Measurements from ENCODE around the gene MEIOSIN. TPM values are rescaled to one million over a fixed set of nuclear protein-coding genes. Genes with fewer than 3 reads are reported as not detected.

MEIOSIN gene
- total RNA-seq, 8 experiments from 2014 or later = 0.09 to 0.24 TPM; not detected in 6

DNA sequence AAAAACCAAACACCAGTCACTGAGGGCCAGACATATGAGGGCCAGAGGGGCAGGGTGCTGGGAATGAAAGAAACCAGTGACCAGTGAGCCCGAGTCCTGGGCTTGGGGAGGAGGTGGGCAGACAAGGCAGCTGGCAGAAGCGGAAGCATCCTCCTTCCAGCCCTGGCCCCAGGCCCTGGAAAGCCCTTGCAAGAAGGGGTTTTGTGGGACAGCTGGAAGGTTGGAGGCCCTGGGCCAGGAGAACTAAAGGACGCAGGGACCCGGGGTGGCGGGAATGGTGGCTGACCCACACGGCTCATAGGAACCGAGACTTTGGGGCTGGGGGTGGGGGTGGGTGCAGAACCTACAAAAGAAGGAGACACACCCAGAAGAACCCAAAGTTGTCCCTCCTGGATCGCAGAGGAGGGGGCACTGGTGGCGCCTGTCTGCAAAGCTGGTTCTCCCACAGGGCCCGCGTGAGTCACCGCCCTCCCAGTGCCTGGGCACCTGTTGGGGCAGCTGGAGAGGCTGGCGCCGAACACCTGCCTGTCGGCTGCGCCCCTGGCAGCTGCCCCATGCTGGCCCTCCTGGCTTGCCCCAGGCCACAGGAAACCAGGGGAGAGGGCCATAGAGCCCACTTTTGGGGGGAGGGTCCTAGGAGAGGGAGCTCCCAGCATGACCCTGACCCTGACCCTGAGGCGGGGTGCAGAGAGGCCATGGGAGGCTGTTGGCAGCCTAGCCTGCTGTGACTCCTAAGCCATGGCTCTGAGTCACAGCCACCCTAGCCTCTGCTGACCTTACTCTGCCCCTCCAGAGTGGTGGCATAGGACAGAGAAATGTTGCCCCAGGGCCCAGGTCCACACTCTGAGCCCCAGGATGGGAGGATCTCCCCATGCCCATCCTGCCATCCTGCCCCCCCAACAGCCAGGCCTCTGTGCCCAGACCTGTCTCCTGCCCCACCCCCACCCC is 48.2 kb downstream of the MEIOSIN start:
- 70 to 86% (median 80%) methylated on average over 1 to 2 of the region's 17 CpGs; no CpG with 5 or more reads in 7 of the 10 experiments for WGBS, 10 experiments
- peak in 3 of 8 experiments; percentile 2 to 7 (median 6) for ATAC-seq (replicated peaks in 6 of 8)
- in situ Hi-C loops (cut with MboI; ENCODE audit: low pct_unique_long_range_greater_than_20kb in 2 of 9, low sequenced_read_pairs in 9 of 9, unreplicated experiment in 9 of 9) = no loop called here
- H3K4me3 ChIP-seq = no peak overlapping the region
- H3K4me1 ChIP-seq (replicated peaks in 1 of 2) = peaks cover 2 to 11% of the 10 kb centered on the region in 2 donors
- H3K27ac ChIP-seq = no peak overlapping the region

DNA sequence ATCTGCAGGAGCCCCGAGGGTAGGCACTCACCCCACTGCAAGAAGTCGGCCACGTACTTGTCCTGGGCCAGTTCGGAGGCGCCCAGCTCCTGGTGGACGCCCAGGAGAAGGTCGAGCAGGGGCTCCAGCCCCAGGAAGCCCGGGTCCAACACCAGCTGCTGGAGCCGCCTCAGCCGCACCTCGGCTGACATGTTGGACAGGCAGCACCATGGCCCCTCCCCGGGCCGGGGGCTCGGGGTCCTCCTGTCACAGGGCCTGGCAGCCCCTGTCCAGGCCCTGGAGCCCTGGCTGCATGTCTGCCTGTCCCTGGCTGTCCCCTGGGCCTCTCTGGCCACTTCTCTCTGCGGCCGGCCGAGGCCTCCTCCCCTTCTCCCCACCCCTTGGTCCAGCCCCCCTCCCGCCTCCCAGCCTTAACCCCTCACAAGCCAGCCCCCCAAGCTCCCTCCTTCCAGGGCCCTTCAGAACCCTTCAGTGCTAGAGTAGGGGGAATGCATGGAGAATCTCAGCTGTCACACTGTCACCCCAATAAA is 49.0 kb downstream of the MEIOSIN start, which contains the start of gene DMPK:
Gene DMPK (minus strand): TSS at position 329 of the 530 bp plus-strand sequence. CDS start 138 bp downstream, at position 191.
- peak in 6 of 8 experiments; percentile 5 to 47 (median 16) for ATAC-seq (replicated peaks in 6 of 8)
- Histone ChIP-seq H3K27ac (no peak within 1 kb of the TSS), H3K4me3 (no peak within 1 kb of the TSS), H3K4me1 (replicated peaks in 1 of 2) (peaks cover 2 to 11% of the 10 kb centered on the region in 2 donors)
- in situ Hi-C loops (cut with MboI; ENCODE audit: low pct_unique_long_range_greater_than_20kb in 2 of 9, low sequenced_read_pairs in 9 of 9, unreplicated experiment in 9 of 9) = no loop called here
- no CpG with 5 or more reads among the region's 18 CpGs for WGBS, 10 experiments

DNA sequence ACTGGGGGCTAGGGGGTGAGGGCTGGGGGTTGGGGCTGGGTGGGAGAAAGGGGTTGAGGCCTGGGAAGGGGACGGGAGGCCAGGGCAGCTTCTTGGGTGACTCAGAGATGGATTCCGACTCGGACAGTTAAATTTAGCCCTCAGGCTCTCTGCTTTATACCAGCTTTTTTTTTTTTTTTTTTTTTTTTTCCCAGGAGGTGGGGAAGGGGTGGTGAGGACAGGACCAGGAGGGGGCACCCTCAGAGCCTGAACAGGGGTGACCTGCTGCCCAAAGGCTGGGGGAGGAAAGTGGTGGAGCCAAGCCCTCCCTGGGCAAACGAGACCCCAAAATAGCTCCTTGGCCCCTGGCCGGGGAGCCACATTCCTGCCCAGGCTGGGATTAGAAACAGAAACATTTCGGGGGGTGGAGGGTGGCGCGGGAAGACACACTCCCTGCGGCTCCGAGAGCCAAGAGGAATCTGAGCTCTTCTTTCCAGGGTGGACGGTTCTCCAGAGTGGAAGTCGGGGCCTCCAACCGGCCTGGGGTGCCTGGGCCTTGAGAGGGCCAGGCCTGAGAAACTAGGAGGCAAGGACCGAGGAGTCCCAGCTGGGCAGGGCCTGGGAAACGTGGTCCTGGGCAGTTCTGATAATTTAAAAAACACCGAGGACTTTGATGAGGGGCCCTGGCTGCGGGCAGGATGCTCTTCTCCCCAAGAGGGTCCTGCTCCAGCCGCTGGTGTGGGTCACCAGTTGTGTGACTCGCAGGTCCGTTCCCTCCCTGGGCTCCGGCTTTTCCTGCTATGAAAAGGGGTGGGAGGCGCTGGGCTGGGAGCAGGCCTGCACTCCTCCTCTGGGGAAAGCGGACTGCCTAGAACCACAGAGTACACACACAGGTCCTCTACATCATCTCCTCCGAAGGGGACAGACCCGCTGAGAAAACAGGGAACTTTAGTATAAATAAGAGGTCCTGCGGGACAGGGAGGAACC is 49.9 kb downstream of the MEIOSIN start:
- peak in 5 of 8 experiments; percentile 3 to 61 (median 49) for ATAC-seq (replicated peaks in 6 of 8)
- Histone ChIP-seq H3K27ac (no peak overlapping the region), H3K4me1 (replicated peaks in 1 of 2) (peaks cover 2 to 11% of the 10 kb centered on the region in 2 donors), H3K4me3 (no peak overlapping the region)
- in situ Hi-C loops (cut with MboI; ENCODE audit: low pct_unique_long_range_greater_than_20kb in 2 of 9, low sequenced_read_pairs in 9 of 9, unreplicated experiment in 9 of 9) = no loop called here
- 9 to 80% (median 70%) methylated on average over 2 to 9 of the region's 26 CpGs; no CpG with 5 or more reads in 6 of the 10 experiments for WGBS, 10 experiments

DNA sequence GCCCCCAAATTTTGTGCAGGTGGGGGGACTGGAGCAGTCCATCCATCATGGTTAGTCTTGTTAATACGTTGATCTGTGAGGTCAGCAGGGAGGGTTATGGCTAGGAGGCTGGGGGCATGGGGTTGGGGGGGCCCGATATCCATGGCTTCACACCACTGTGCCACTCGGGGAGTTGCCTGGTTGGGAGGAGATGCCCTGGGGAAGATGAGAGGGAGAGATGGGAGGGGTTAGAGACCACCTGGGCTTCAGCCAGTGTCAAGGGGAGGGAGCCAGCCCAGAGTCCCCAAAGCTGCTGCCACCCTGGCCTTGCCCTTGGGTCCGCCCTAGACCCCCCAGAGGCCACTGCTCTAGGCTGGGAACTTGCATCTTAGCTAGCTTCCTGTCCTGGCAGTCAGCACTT is 50.9 kb downstream of the MEIOSIN start:
- Histone ChIP-seq H3K4me3 (no peak overlapping the region), H3K27ac (no peak overlapping the region), H3K4me1 (replicated peaks in 1 of 2) (peaks cover 0 to 8% of the 10 kb centered on the region in 2 donors)
- in situ Hi-C loops (cut with MboI; ENCODE audit: low pct_unique_long_range_greater_than_20kb in 2 of 9, low sequenced_read_pairs in 9 of 9, unreplicated experiment in 9 of 9) = no loop called here
- WGBS, 10 experiments = 0 to 80% methylated on average over 1 of the region's 4 CpGs; no CpG with 5 or more reads in 8 of the 10 experiments
- no peak for ATAC-seq (replicated peaks in 6 of 8)

DNA sequence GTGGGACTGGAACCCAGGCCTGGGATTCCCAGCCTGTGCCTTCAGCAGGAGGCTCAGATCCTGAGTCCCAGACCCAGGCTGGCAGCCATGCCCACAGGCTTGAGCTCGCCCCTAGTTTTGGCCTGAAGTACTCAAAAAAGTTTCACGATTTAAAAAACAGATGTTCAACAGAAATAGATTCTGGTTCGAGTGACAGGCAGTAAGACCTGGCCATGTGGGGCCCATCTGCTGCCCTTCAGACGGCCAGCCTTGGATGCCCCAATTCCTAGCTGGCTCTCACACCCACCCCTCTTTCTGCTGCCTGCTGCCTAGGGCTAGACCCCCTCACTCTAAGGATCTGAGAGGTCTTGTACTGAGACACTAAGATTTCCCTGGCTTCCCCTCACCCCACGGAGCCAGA is 51.9 kb downstream of the MEIOSIN start:
- H3K4me3 ChIP-seq = no peak overlapping the region
- in situ Hi-C loops (cut with MboI; ENCODE audit: low pct_unique_long_range_greater_than_20kb in 2 of 9, low sequenced_read_pairs in 9 of 9, unreplicated experiment in 9 of 9) = no loop called here
- peaks cover 0 to 8% of the 10 kb centered on the region in 2 donors for H3K4me1 ChIP-seq (replicated peaks in 1 of 2)
- WGBS, 10 experiments = 47 to 100% (median 81%) methylated on average over 1 to 3 of the region's 5 CpGs; no CpG with 5 or more reads in 4 of the 10 experiments
- no peak for ATAC-seq (replicated peaks in 6 of 8)
- no peak overlapping the region for H3K27ac ChIP-seq

DNA sequence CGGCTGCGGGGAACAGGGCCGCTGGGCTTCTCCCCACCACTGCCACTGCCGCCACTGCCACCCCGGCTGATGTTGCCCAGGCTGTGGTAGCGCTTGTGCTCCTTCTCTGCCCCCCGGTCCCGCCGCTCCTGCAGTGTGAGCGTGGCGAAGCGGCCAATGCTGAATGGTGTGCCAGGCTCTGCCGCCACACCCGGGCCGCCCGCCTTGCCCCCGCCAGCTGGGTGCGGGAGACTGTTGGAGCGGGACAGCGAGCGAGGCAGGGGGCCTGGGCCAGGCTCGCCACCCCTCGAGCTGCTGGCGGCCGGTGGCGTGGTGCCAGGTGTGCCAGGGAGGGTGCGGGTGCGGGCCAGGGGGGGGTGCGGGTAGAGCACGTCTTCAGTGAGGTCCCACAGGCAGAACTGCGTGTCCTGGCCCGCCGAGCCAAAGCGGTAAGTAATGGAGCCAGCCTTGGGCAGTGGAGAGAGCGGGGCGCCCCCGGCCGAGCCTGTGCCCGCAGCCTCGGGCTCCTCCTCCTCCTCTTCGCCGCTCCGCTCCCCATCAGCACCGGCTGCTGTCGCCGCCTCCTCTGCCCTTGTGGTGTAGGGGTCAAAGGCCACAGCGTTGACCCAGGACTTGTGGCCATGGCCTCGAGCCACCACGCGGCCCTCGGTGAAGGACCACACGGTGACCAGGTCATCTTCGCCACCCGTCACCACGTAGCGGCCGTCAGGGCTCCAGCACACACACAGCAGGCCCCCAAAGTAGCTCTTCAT is 52.7 kb downstream of the MEIOSIN start:
- no peak overlapping the region for H3K27ac ChIP-seq
- ATAC-seq (replicated peaks in 6 of 8) = peak in 2 of 8 experiments; percentile 5 to 9
- no peak overlapping the region for H3K4me3 ChIP-seq
- 90 to 100% (median 98%) methylated on average over 5 to 13 of the region's 57 CpGs; no CpG with 5 or more reads in 6 of the 10 experiments for WGBS, 10 experiments
- in situ Hi-C loops (cut with MboI; ENCODE audit: low pct_unique_long_range_greater_than_20kb in 2 of 9, low sequenced_read_pairs in 9 of 9, unreplicated experiment in 9 of 9) = no loop called here
- H3K4me1 ChIP-seq (replicated peaks in 1 of 2) = peaks cover 0 to 9% of the 10 kb centered on the region in 2 donors

DNA sequence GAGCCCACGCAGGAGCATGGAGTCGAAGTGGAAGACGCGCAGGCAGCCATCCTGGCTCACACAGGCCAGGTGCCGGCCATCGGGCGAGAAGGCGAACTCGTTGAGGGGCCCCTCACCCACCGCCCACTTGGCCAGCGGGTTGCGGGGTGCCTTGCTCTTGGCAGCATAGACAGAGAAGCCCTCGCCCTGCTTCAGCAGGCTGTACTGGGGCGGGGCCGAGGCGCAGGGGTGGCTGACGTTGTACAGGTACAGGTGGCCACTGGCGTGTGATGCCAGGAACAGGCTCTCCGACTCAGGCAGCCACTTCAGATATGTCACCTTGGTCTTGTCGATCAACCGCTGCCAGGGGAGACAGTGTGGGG is 53.3 kb downstream of the MEIOSIN start:
- 60 to 100% (median 90%) methylated on average over 1 to 8 of the region's 21 CpGs; no CpG with 5 or more reads in 7 of the 10 experiments for WGBS, 10 experiments
- in situ Hi-C loops (cut with MboI; ENCODE audit: low pct_unique_long_range_greater_than_20kb in 2 of 9, low sequenced_read_pairs in 9 of 9, unreplicated experiment in 9 of 9) = no loop called here
- H3K4me1 ChIP-seq (replicated peaks in 1 of 2) = peaks cover 3 to 14% of the 10 kb centered on the region in 2 donors
- peak in 2 of 8 experiments; percentile 1 to 3 for ATAC-seq (replicated peaks in 6 of 8)
- H3K27ac ChIP-seq = no peak overlapping the region
- no peak overlapping the region for H3K4me3 ChIP-seq

DNA sequence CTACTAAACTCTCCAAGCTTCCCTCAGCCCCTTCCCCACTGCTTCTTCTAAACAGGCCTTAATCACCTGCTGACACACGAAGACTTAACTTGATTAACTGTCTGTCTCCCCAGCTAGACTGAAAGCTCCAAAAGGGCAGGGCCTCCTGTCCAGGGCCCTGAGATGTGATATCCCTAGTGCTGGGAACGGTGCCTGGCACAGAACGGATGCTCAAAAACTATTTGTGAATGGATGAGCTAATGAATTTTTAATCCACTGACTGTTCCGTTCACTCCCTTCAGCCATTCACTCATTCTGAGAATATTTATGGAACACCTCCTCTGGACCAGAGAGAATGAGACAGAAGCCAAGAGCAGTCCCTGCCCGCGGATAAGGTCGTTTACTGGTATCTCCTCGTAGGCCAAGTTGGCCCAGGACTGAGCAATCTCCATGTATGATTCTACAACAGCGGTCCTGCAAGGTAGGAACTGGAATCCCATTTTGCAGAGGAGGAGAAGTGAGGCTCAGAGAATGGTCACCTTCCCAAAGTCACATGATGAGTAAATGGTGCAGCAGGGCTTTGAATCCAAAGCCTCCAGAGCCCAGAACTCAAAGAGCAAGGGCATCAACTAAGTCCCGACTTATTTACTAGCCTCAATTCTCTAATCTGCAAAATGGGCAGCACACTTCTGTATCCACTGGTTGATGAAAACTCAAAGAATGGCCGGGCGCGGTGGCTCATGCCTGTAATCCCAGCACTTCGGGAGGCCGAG is 56.0 kb downstream of the MEIOSIN start:
- H3K4me3 ChIP-seq = no peak overlapping the region
- in situ Hi-C loops (cut with MboI; ENCODE audit: low pct_unique_long_range_greater_than_20kb in 2 of 9, low sequenced_read_pairs in 9 of 9, unreplicated experiment in 9 of 9) = no loop called here
- H3K27ac ChIP-seq = no peak overlapping the region
- no peak for ATAC-seq (replicated peaks in 6 of 8)
- H3K4me1 ChIP-seq (replicated peaks in 1 of 2) = peaks cover 9 to 17% of the 10 kb centered on the region in 2 donors
- 85 to 100% (median 100%) methylated on average over 1 to 10 of the region's 15 CpGs; no CpG with 5 or more reads in 1 of the 10 experiments for WGBS, 10 experiments

DNA sequence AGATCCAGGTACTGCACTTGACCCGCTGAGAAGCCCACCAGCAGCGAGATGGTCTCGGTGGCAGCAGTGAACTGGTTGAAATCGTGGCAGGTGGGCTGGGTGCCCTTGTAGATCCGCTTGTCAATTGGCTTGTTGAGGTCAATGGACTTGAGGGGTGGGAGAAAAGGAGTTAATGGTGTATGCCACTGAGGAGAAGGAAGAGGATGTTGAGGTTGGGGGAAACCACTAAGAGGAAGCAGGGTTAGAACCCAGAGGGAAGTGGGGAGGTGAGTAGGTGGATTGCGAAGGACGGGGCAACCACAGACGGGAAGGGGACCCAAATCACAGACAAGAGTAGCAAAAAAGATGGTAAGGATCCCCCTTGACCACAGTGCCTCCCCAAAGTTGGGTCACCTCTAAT is 57.7 kb downstream of the MEIOSIN start:
- peak overlapping the region in 1 of 5 donors; percentile 91 for H3K4me3 ChIP-seq
- H3K4me1 ChIP-seq (replicated peaks in 1 of 2) = peaks cover 9 to 17% of the 10 kb centered on the region in 2 donors
- no peak overlapping the region for H3K27ac ChIP-seq
- in situ Hi-C loops (cut with MboI; ENCODE audit: low pct_unique_long_range_greater_than_20kb in 2 of 9, low sequenced_read_pairs in 9 of 9, unreplicated experiment in 9 of 9) = no loop called here
- ATAC-seq (replicated peaks in 6 of 8) = no peak
- 20 to 97% (median 85%) methylated on average over 1 to 8 of the region's 8 CpGs; no CpG with 5 or more reads in 5 of the 10 experiments for WGBS, 10 experiments

DNA sequence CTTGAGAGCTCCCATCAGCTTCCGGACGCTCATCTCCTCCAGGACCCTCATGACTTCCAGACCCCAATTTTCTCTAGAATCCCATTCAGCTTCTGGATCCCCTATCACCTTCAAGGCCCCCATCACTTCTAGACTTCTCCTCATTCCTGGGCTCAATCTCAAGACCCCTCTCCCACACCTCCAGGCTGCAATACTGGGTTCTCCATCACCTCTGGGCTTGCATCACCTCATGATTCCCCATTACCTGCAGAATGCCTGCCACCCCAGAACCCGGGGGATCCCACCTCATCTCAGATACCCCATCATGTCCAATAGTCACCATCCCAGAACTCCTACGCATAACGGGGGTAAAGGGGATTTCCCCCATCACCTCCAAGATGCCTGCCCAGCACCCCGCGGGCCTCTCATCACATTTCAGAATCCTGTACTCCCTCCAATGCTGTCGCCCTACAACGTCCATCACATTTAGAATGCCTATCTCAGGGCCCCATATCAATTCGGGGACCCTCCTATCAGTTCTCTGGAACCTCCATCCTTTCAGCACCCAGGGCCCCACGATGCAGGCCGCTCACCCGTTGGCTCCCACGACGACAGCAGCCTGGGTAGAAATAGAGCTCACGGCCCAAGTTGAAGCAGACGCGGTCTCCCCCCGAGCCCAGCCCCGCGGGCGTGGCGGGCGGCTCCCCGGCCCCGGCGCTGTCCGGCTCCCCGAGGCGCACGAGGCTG is 58.7 kb downstream of the MEIOSIN start:
- in situ Hi-C loops (cut with MboI; ENCODE audit: low pct_unique_long_range_greater_than_20kb in 2 of 9, low sequenced_read_pairs in 9 of 9, unreplicated experiment in 9 of 9) = no loop called here
- ATAC-seq (replicated peaks in 6 of 8) = peak in 1 of 8 experiments; percentile 50
- peak overlapping the region; percentile 81 to 91 for H3K27ac ChIP-seq
- 0 to 80% (median 4%) methylated on average over 1 to 8 of the region's 31 CpGs; no CpG with 5 or more reads in 1 of the 10 experiments for WGBS, 10 experiments
- peaks cover 9 to 17% of the 10 kb centered on the region in 2 donors for H3K4me1 ChIP-seq (replicated peaks in 1 of 2)
- peak overlapping the region; percentile 72 to 97 (median 86) for H3K4me3 ChIP-seq

Measured in motor neuron (in vitro differentiated cells).